Left lung (tissue), 10 donors: Measurements from ENCODE around the gene SCYGR1. TPM values are rescaled to one million over a fixed set of nuclear protein-coding genes. Genes with fewer than 3 reads are reported as not detected.

ENCODE experiments used
- ATAC-seq: fragments of 200-7000 bp; cut with Tn5 transposase; one replicate; pipeline ENCODE4 v1.9.1; 2020; ENCODE audit warnings: moderate library complexity
- DNase-seq, 4 donors: peaks; one replicate each; pipeline ENCODE4 v3.0.0-alpha.2; 2013 to 2020
- H3K27ac ChIP-seq, 2 donors: fragments of 200-600 bp; sonication (generic) in 1 of 2; one replicate each; pipeline versions ENCODE4 v1.5.0 to v1.8.0; 2020 to 2021
- H3K27me3 ChIP-seq, 2 donors: fragments of 200-600 bp; sonication (generic) in 1 of 2; one replicate each; pipeline versions ENCODE4 v1.5.0 to v1.8.0; 2020 to 2021
- H3K36me3 ChIP-seq, 2 donors: fragments of 200-600 bp; sonication (generic) in 1 of 2; one replicate each; pipeline versions ENCODE4 v1.5.0 to v1.8.0; 2020 to 2021
- H3K4me1 ChIP-seq, 2 donors: fragments of 200-600 bp; one replicate each; pipeline ENCODE4 v1.8.0; 2021
- H3K4me3 ChIP-seq, 2 donors: fragments of 200-600 bp; sonication (generic) in 1 of 2; one replicate each; pipeline versions ENCODE4 v1.5.0 to v1.8.0; 2020 to 2021; ENCODE audit warnings: mild to moderate bottlenecking in 1 of 2
- H3K9me3 ChIP-seq, 2 donors: fragments of 200-600 bp; sonication (generic) in 1 of 2; one replicate each; pipeline versions ENCODE4 v1.5.0 to v1.8.0; 2020 to 2021
- CTCF ChIP-seq, 2 donors: fragments of 200-600 bp; sonication (generic) in 1 of 2; IDR thresholded peaks; one replicate each; pipeline versions ENCODE4 v1.5.0 to v1.8.0; 2021; ENCODE audit warnings: antibody characterized with exemption in 2 of 2
- intact Hi-C, 2 donors: fragments of 100-400 bp; cut with DNase I; formaldehyde crosslinking; loops; one replicate each; pipeline versions ENCODE4 v1.11.2 to v1.14.2; 2022
- polyA plus RNA-seq, 6 donors: library from polyadenylated mRNA; unstranded; fragments of 120-200 nt; gene quantifications; one replicate each; pipeline ENCODE4 v1.2.1, GENCODE V29; 2013; ENCODE audit not compliant: insufficient read length in 6 of 6
- total RNA-seq, 2 donors: library from RNA; stranded (reverse); fragmentation: NEBNext Ultra II Directional; extraction: Animal tissue kit (Norgen Biotek cat#: 25700); gene quantifications; one replicate each; pipeline ENCODE4 v1.2.1, GENCODE V29; 2021
- donor health status: DM: no; HTN: yes; CAD: no.
- donor health status: DM: no; HTN: no; CAD: no.

The SCYGR1 gene
- total and polyA plus RNA-seq, 8 donors = not detected

DNA sequence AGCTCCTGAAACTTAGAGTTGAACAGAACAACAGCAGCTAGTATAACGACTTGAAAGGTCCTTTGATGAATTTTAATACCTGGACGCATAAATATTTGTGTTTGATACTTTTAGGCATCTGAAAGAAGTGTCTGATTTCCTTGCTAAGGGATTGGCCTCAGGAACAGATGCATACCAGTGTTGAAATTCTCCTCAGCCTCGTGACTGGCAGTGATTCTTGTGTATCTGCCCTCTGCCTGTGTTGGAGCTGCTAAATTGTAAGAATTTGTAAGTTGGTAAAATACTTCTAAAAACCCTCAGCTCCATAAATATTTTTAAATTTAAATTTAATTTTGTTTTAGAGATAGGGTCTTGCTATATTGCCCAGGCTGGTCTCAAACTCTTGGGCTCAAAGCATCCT is 22.4 kb upstream of the SCYGR1 start:
- Histone ChIP-seq H3K27ac (no peak overlapping the region), H3K36me3 (no peaks in the 10 kb centered on the region), H3K9me3 (no peaks in the 10 kb centered on the region), H3K4me1 (peaks cover 4 to 88% of the 10 kb centered on the region in 2 donors), H3K27me3 (no peaks in the 10 kb centered on the region), H3K4me3 (no peak overlapping the region)
- TF ChIP-seq CTCF (IDR thresholded peaks at IDR 0.05) = no peak
- no peak for ATAC-seq
- intact Hi-C loops = no loop called here
- DNase-seq = no peak

DNA sequence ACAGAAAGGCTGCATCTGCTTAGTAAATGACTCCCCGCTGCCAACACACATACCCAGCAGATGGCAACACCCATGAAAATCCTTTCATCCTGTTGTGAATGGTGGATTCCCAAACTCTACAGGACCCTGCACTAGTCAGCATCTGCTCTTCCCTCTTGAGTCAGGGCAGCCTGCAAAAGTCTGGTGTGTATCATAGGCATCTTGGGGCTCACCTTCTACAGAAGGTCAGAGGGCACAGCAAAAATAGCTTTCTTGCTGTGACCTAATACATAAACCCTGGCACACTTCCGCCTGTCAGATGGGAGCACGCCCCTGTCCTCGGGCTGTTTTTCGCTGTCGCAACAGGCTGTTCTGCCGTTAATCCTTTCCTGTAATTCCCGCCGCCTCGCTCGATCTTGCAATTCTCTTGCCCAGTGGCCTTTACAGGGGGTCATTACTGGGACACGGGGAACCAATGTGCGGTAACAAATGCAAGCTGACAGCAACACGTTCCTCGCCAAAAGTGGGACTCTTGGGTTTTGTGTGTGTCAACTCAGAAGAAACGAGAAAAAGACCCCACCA is 19.9 kb upstream of the SCYGR1 start:
- intact Hi-C loops = loop anchor here in 1 of 2 donors (10.0 kb wide), 1 partner anchor 357 kb away; no protein-coding TSS in a partner anchor

DNA sequence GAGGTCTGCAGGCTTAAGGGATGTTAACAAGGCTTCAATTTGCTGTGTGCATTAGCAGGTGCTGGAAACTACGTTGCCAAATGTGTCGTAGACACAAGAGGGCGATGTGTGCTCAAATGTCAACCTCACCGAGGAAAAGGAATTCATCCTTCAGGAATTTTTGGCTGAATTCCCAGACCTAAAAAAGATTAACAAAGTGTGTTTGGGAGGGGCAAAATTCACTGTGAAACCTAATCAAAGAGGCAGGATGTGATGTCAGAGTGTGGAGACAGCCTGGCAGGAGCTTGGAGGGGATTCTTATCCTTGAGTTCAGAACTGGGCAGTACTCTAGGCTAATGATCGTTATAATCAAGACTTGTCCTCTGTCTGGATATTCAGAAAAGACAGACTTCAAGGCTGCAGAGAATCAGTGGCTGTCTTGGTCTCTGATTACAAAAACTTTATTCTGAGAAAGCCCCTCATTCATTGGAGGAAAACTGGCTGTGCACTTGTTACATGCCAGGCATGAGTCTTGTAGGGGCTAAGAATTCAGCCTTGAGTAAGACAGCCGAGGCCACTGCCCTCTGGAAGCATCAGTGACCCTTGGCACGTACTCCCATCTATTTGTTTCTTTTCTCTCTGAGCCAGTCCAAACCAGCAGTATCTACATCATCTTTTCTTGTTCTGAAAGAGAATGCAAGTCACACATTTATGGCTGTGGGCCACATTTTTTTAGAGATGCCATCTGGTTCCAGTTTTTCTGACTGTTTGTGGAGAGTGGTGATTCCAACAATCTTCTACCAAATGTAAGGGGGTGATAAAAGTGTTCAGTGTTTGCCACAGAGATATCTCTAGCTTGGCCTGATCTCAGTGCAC is 18.7 kb upstream of the SCYGR1 start:
- H3K9me3 ChIP-seq = no peaks in the 10 kb centered on the region
- peak in 3 of 4 donors; percentile 57 to 89 (median 74) for DNase-seq
- ATAC-seq = peak; percentile 87
- H3K27me3 ChIP-seq = no peaks in the 10 kb centered on the region
- no peaks in the 10 kb centered on the region for H3K36me3 ChIP-seq
- H3K4me1 ChIP-seq = peaks cover 4 to 61% of the 10 kb centered on the region in 2 donors
- H3K4me3 ChIP-seq = no peak overlapping the region
- H3K27ac ChIP-seq = peak overlapping the region; percentile 74 to 77
- intact Hi-C loops = loop anchor here in 1 of 2 donors (10.0 kb wide), 1 partner anchor 358 kb away; no protein-coding TSS in a partner anchor
- peak; percentile 44 to 58 for TF ChIP-seq CTCF (IDR thresholded peaks at IDR 0.05)

More for the DNA sequence above, 19.9 kb upstream of the SCYGR1 start:
- Histone ChIP-seq H3K27me3 (no peaks in the 10 kb centered on the region), H3K9me3 (no peaks in the 10 kb centered on the region), H3K4me3 (no peak overlapping the region), H3K27ac (peak overlapping the region in 1 of 2 donors; percentile 77), H3K4me1 (peaks cover 4 to 73% of the 10 kb centered on the region in 2 donors), H3K36me3 (no peaks in the 10 kb centered on the region)
- peak; percentile 31 for ATAC-seq
- peak in 2 of 4 donors; percentile 83 to 88 for DNase-seq
- no peak for TF ChIP-seq CTCF (IDR thresholded peaks at IDR 0.05)

GRCh38 chr2:227404585-227405271 is 17.0 kb upstream of the SCYGR1 start:
- H3K36me3 ChIP-seq = no peaks in the 10 kb centered on the region
- peak overlapping the region in 1 of 2 donors; percentile 45 for H3K27ac ChIP-seq
- intact Hi-C loops = loop anchor here in 1 of 2 donors (10.0 kb wide), 1 partner anchor 360 kb away; no protein-coding TSS in a partner anchor
- no peaks in the 10 kb centered on the region for H3K27me3 ChIP-seq
- H3K9me3 ChIP-seq = no peaks in the 10 kb centered on the region
- peak in 1 of 2 donors; percentile 4 for TF ChIP-seq CTCF (IDR thresholded peaks at IDR 0.05)
- DNase-seq = no peak
- ATAC-seq = no peak
- no peak overlapping the region for H3K4me3 ChIP-seq
- H3K4me1 ChIP-seq = peaks cover 4 to 48% of the 10 kb centered on the region in 2 donors
